Measurements from ENCODE around the gene LRRC56. TPM values are rescaled to one million over a fixed set of nuclear protein-coding genes. Genes with fewer than 3 reads are reported as not detected.

LRRC56 gene
- polyA plus RNA-seq, 3 donors = 0.09 to 0.68 TPM; not detected in 1

- no peak overlapping the region for H3K27ac ChIP-seq (ENCODE audit: low read depth in 1 of 2, low read length in 2 of 2)
- Mint-ChIP-seq H3K27me3 (ENCODE audit: low read depth in 3 of 3) (peaks cover 2 to 4% (median 3%) of the 10 kb centered on the region in 3 donors), H3K27ac (no peak overlapping the region), H3K36me3 (peaks cover 12 to 15% of the 10 kb centered on the region in 2 donors), H3K9me3 (no peaks in the 10 kb centered on the region), H3K4me1 (no peaks in the 10 kb centered on the region), H3K4me3 (no peak overlapping the region)
- no peak overlapping the region for H3K9ac ChIP-seq (ENCODE audit: insufficient read depth, low read length, poor library complexity, severe bottlenecking)
- 94% methylated on average over 29 of the region's 30 CpGs for WGBS (ENCODE audit: insufficient coverage)
- no peak overlapping the region for H3K4me3 ChIP-seq (replicated peaks in 1 of 3; ENCODE audit: low read depth in 2 of 3, low read length in 3 of 3)
- no peak overlapping the region for H2AFZ ChIP-seq (ENCODE audit: insufficient read depth, low read depth, low read length, poor library complexity, severe bottlenecking)
- no peaks in the 10 kb centered on the region for H3K9me3 ChIP-seq (replicated peaks in 1 of 2; ENCODE audit: control insufficient read depth in 1 of 2, insufficient read depth in 1 of 2, low read length in 2 of 2)
- intact Hi-C loops (cut with micrococcal nuclease) = no loop called here
- H3K27me3 ChIP-seq (ENCODE audit: control insufficient read depth in 2 of 2, insufficient read depth in 2 of 2, low read length in 2 of 2) = no peaks in the 10 kb centered on the region
- H4K20me1 ChIP-seq (ENCODE audit: insufficient read depth, low read length) = peaks cover 10% of the 10 kb centered on the region
- no peak for DNase-seq
- no peaks in the 10 kb centered on the region for H3K79me2 ChIP-seq (ENCODE audit: insufficient read depth, low read length)
- H3K4me1 ChIP-seq (ENCODE audit: control insufficient read depth in 1 of 2, insufficient read depth in 2 of 2, low read length in 2 of 2) = no peaks in the 10 kb centered on the region
- no peak for TF ChIP-seq CTCF (IDR thresholded peaks at IDR 0.05)
- no peak overlapping the region for H3K4me2 ChIP-seq (replicated peaks; ENCODE audit: extremely low read depth, low read length, poor library complexity, severe bottlenecking)
- H3K36me3 ChIP-seq (replicated peaks in 1 of 2; ENCODE audit: control insufficient read depth in 1 of 2, insufficient read depth in 2 of 2, low read length in 2 of 2) = peaks cover 20% of the 10 kb centered on the region in 2 donors
These were observed 9.0 kb upstream of the LRRC56 start for GRCh38 chr11:528166-528814.

- Histone ChIP-seq H3K9ac (ENCODE audit: insufficient read depth, low read length, poor library complexity, severe bottlenecking) (no peak overlapping the region), H3K4me1 (ENCODE audit: control insufficient read depth in 1 of 2, insufficient read depth in 2 of 2, low read length in 2 of 2) (peaks cover 3% of the 10 kb centered on the region in 2 donors), H3K27me3 (ENCODE audit: control insufficient read depth in 2 of 2, insufficient read depth in 2 of 2, low read length in 2 of 2) (no peaks in the 10 kb centered on the region), H3K4me3 (replicated peaks in 1 of 3; ENCODE audit: low read depth in 2 of 3, low read length in 3 of 3) (no peak overlapping the region), H3K27ac (ENCODE audit: low read depth in 1 of 2, low read length in 2 of 2) (no peak overlapping the region), H3K36me3 (replicated peaks in 1 of 2; ENCODE audit: control insufficient read depth in 1 of 2, insufficient read depth in 2 of 2, low read length in 2 of 2) (peaks cover 20 to 23% of the 10 kb centered on the region in 2 donors), H3K79me2 (ENCODE audit: insufficient read depth, low read length) (peaks cover 3% of the 10 kb centered on the region), H4K20me1 (ENCODE audit: insufficient read depth, low read length) (peaks cover 18% of the 10 kb centered on the region), H2AFZ (ENCODE audit: insufficient read depth, low read depth, low read length, poor library complexity, severe bottlenecking) (no peak overlapping the region), H3K4me2 (replicated peaks; ENCODE audit: extremely low read depth, low read length, poor library complexity, severe bottlenecking) (no peak overlapping the region), H3K9me3 (replicated peaks in 1 of 2; ENCODE audit: control insufficient read depth in 1 of 2, insufficient read depth in 1 of 2, low read length in 2 of 2) (no peaks in the 10 kb centered on the region)
- Mint-ChIP-seq H3K36me3 (peaks cover 15% of the 10 kb centered on the region in 2 donors), H3K27ac (no peak overlapping the region), H3K27me3 (ENCODE audit: low read depth in 3 of 3) (peaks cover 2 to 4% (median 3%) of the 10 kb centered on the region in 3 donors), H3K9me3 (no peaks in the 10 kb centered on the region), H3K4me3 (no peak overlapping the region), H3K4me1 (no peaks in the 10 kb centered on the region)
- TF ChIP-seq CTCF (IDR thresholded peaks at IDR 0.05) = no peak
- intact Hi-C loops (cut with micrococcal nuclease) = no loop called here
- DNase-seq = no peak
- WGBS (ENCODE audit: insufficient coverage) = 95% methylated on average over 29 of the region's 29 CpGs
These were observed 8.3 kb upstream of the LRRC56 start for GRCh38 chr11:528815-529727.
